ENCODE results near the gene ZNF37A.
"Not testable (repeated sequence)": the region's sequence is repeated elsewhere in the genome, so short reads cannot be mapped to it uniquely, and the experiment has no call there.

Gene ZNF37A

GRCh38 chr10:38094158-38094926, at the start of gene ZNF37A:
TSS of gene ZNF37A (plus strand) at chr10:38094337. CDS start at chr10:38096618, 2,281 bp downstream.
- DNase-seq: peak; percentile 84

DNA sequence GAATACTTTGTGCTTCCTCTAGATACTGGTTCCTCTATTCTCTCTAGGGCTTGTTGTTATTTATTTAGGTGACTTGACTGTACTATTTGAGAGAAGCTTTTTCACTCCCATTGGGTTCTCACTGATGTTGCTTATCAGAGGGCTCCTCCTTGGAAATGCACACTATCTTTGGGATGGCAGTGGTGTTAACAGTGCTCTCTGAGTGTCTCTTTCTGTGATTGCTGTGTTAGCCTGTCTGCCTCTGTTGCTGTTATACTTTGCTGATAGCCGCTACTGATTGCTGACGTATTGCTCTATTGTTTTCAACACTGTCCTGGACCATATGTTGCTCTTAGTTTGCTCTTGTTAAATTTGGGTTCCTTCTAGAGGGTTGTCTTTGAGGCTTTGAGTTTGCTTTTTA, 49.0 kb upstream of the ZNF37A start:
- no peak for DNase-seq

- DNase-seq: no peak
These were observed 46.5 kb upstream of the ZNF37A start for GRCh38 chr10:38047666-38048065.

GRCh38 chr10:38050212-38050611, 43.9 kb upstream of the ZNF37A start:
- no peak for DNase-seq

GRCh38 chr10:38054361-38054797, 39.8 kb upstream of the ZNF37A start:
- no peak for DNase-seq

GRCh38 chr10:38055274-38055894, 38.8 kb upstream of the ZNF37A start:
- not testable (repeated sequence) for DNase-seq

- DNase-seq: not testable (repeated sequence)
These were observed 24.5 kb upstream of the ZNF37A start for GRCh38 chr10:38069663-38070062.

- no peak for DNase-seq
These were observed 23.6 kb upstream of the ZNF37A start for GRCh38 chr10:38070501-38070900.

DNA sequence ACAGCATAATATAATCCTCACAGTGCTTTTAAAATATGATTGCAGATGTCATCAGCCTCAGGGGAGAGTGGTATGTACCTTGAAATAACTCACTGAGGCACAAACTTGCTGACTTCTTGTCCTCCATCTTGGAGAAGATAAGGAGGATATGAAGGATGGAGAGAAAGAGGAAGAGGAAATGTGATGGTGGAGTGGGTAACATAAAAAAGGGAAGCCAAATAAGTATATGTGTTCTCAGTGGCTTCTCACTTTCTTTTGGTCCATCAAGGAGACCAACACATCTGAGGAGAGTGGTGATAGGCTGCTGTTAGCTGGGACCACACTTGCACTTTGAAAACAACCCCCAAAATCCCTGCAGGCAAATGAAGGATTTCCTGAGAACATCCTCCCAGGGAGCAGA, 21.6 kb upstream of the ZNF37A start:
- DNase-seq: no peak

DNA sequence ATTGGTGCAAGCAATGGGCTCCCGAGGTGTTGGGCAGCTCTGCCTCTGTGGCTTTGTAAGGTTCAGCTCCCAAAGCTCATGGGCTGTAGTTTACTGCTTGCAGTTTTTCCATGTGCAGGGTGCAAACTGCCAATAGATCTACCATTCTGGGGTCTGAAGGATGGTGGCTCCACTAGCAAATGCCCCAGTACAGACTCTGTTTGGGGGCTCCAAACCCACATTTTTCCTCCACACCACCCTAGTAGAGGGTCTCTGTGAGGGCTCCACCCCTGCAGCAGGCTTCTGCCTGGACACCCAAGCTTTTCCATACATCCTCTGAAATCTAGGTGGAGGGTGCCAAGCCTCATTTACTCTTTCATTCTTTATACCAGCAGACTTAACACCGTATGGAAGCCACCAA, 17.4 kb upstream of the ZNF37A start:
- DNase-seq: no peak

GRCh38 chr10:38093318-38093717, 819 bp upstream of the ZNF37A start:
- DNase-seq: not testable (repeated sequence)

DNA sequence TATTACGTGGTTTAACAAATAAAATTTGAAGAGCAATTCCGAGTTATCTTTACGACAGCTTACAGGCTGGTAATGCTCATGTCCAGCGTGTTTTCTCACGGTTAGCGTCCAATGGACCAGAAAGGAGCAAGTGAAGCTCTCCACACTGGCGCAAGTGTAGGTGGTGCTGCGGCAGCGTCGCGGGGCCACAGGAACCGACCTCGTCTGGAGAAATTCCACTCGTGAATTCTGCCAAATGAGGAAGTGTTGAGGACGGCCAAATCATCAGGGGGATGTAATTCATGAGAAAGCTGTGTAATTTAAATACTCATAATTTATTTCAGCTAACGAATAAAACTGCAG, 350 bp upstream of the ZNF37A start:
- DNase-seq: no peak

GRCh38 chr10:38094927-38095574, 914 bp downstream of the ZNF37A start:
- no peak for DNase-seq

DNA sequence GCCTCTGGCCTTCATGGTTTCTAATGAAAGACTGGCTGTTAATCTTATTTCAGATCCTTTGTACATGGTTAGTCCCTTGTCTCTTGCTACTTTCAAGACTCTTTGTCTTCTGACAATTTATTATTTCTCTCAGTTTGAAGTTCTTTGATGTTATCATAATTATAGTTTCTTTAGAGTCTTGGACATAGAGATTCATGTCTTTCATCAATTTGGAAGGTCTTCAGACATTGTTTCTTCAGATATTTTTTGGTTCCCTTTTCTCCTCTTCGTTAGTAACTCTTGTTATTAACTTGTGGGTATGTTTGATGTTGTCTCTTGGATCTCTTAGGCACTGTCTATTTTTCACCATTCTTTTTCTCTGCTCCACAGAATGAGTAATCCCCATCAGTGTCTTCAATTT, 8.7 kb downstream of the ZNF37A start:
- DNase-seq: no peak

GRCh38 chr10:38103756-38104155, 9.6 kb downstream of the ZNF37A start:
- DNase-seq: no peak

- no peak for DNase-seq
These were observed 18.0 kb downstream of the ZNF37A start for GRCh38 chr10:38112159-38112558.

DNA sequence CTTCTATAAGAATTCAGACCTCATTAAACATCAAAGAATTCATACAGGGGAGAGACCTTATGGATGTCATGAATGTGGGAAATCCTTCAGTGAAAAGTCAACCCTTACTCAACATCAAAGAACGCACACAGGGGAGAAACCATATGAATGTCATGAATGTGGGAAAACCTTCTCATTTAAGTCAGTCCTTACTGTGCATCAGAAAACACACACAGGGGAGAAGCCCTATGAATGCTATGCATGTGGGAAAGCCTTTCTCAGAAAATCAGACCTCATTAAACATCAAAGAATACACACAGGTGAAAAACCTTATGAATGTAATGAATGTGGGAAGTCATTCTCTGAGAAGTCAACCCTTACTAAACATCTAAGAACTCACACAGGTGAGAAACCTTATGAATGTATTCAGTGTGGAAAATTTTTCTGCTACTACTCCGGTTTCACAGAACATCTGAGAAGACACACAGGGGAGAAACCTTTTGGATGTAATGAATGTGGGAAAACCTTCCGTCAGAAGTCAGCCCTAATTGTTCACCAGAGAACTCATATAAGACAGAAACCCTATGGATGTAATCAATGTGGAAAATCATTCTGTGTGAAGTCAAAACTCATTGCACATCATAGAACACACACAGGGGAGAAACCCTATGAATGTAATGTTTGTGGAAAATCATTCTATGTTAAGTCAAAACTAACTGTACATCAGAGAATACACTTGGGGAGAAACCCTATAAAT, 24.1 kb downstream of the ZNF37A start:
- no peak for DNase-seq

DNA sequence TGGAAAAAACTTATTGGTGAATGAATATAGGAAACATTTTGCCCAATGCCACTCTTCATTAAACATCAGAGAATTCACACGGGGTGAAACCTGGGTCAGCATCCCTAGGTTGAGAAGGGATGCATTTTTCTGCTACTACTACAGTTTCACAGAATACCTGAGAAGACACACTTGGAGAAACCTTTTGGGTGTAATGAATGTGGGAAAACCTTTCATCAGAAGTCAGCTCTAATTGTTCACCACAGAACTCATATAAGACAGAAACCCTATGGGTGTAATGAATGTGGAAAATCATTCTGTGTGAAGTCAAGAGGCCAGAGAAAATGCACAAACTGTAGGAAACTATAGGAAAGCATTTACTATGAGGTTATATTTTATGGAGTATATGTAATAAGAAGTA, 24.9 kb downstream of the ZNF37A start:
- no peak for DNase-seq

DNA sequence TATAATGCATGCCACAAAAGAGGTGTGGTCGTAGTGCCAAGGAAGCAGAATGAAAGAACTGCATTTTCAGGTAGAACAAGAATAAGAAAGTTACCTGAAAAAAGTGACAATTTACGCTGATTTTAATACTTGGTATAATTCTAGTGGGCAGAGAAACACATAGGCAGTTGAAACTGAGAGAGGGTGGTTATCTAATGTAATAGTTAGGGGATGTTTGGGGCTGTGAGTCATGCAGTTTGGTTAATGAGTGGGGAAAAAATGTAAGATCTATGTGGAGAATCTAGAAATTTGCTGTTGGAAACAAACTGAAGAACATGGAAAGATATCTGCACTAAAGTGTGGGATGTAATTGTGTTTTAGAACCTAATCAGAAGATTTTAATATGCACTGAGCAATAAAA, 33.7 kb downstream of the ZNF37A start:
- no peak for DNase-seq

- DNase-seq: no peak
These were observed 49.5 kb downstream of the ZNF37A start for GRCh38 chr10:38143587-38143986.

DNA sequence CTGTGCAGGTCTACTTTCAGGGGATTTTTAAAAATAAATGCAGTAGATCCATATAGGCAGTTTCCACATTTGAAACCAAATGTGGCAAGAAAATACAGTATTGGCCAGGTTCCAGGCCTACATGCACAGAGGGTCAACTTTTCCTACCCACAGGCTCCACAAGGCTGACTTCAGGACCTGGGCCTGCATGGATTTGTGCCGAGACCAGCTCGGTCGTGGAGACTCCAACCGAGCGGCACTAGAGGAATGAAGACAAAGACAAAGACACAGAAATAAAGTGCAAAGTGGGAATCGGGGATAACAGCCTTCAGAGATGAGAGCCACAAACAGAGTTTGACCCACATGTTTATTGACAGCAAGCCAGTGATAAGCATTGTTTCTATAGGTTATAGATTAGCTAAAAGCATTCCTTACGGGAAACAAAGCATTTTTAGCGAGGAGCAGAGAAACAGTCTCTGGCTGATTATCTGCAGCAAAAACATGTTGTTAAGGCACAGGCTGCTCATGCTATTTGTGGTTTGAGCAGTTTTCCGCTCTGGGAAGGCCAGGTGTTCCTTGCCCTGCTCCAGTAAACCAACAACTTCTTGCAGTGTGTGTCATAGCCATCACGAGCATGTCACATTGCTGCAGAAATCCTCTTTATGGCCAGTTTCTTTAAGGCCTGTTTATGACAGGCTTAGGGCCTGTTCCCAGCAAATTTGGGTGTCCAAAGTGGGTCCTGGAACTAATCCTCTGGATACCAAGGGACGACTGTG, 52.6 kb downstream of the ZNF37A start:
- no peak for DNase-seq

- no peak for DNase-seq
These were observed 53.5 kb downstream of the ZNF37A start for GRCh38 chr10:38147686-38148085.

Data from NCI-H510A (cell line).